ENCODE measurements around the gene MAP2K3.

The MAP2K3 gene

DNA sequence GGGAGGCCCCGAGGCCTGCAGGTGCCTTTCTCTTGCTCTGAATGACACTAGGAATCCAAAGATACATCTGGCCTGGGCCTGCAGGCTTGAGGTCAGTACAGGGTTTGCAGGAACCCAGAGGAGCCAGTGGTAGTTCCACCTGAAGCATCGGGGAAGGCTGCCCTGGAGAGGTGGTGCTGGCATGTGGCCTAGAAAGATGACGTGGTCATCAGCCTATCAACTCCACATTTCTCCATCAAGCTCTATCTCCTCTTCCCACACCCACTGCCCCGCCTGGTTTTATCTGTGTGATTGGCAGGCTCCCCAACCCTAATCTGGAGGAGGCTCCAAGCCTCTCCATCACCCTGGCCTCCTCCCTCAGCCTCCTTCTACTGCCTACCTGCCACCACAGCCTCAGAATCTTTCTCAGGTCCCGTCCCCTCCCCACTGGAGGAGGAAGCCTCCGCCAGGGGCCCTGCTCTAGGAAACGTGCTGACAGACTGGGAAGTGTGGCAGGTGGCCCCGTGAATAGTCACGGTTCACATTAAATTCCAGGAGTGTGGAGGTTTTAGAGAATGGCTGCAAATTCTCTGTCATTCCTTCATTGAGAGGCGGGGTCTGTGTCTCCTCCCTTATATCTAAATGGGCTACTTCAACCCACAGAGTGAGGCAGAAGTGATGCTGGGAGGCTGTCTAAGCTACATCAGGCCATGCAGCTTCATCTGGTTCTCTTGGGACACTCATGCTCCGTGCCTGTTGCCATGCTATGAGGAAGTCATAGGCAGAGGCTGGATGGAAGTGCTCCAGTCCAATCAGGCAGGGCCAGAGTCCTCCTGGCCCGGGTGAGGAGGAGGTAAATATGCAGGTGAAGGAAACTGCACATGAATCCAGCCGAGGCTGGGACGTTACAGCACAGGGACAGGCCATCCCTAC lies 11.4 kb upstream of the MAP2K3 start:
- no CpG with 5 or more reads among the region's 14 CpGs for WGBS, 2 donors (ENCODE audit: extremely low coverage in 2 of 2, insufficient read length in 2 of 2, insufficient replicate concordance in 1 of 2)
- Histone ChIP-seq H3K9ac (ENCODE audit: low read depth, low read length, poor library complexity) (no peak overlapping the region), H3K27me3 (ENCODE audit: control insufficient read depth in 3 of 3, insufficient read depth in 3 of 3, low read depth in 1 of 3, low read length in 3 of 3) (peaks cover 2 to 47% (median 28%) of the 10 kb centered on the region in 3 experiments), H3K18ac (ENCODE audit: low read length) (no peak overlapping the region), H3K4me1 (ENCODE audit: control insufficient read depth in 2 of 2, insufficient read depth in 1 of 2, low read depth in 1 of 2, low read length in 2 of 2) (peaks cover 2 to 4% of the 10 kb centered on the region in 2 donors), H3K4ac (ENCODE audit: low read length) (no peak overlapping the region), H2BK120ac (ENCODE audit: low read depth, low read length) (no peak overlapping the region), H2BK15ac (ENCODE audit: low read length) (no peak overlapping the region), H3K14ac (ENCODE audit: low read length) (no peak overlapping the region), H4K91ac (ENCODE audit: low read depth, low read length, poor library complexity) (no peak overlapping the region), H3K9me3 (replicated peaks in 1 of 2; ENCODE audit: control insufficient read depth in 2 of 2, insufficient read depth in 1 of 2, low read depth in 1 of 2, low read length in 2 of 2) (no peaks in the 10 kb centered on the region), H3K27ac (replicated peaks; ENCODE audit: low read length) (no peak overlapping the region), H2AFZ (ENCODE audit: low read length) (no peak overlapping the region), H4K8ac (ENCODE audit: low read depth, low read length) (no peak overlapping the region), H2BK5ac (ENCODE audit: low read length) (no peak overlapping the region), H3K36me3 (replicated peaks in 1 of 2; ENCODE audit: control insufficient read depth in 2 of 2, insufficient read depth in 2 of 2, low read length in 2 of 2) (no peaks in the 10 kb centered on the region), H3K4me3 (ENCODE audit: low read length in 2 of 2) (no peak overlapping the region), H2AK5ac (ENCODE audit: low read depth, low read length) (no peak overlapping the region), H2BK12ac (ENCODE audit: low read length) (no peak overlapping the region), H3K79me1 (ENCODE audit: low read depth, low read length) (no peaks in the 10 kb centered on the region), H3K23ac (ENCODE audit: low read depth, low read length, poor library complexity) (no peak overlapping the region), H3K4me2 (ENCODE audit: insufficient read depth, low read length, poor library complexity, severe bottlenecking) (no peak overlapping the region)
- no peak for DNase-seq (ENCODE audit: low spot score)

- Histone ChIP-seq H4K91ac (ENCODE audit: low read depth, low read length, poor library complexity) (no peak overlapping the region), H3K36me3 (replicated peaks in 1 of 2; ENCODE audit: control insufficient read depth in 2 of 2, insufficient read depth in 2 of 2, low read length in 2 of 2) (no peaks in the 10 kb centered on the region), H2BK12ac (ENCODE audit: low read length) (no peak overlapping the region), H3K27ac (replicated peaks; ENCODE audit: low read length) (no peak overlapping the region), H2BK120ac (ENCODE audit: low read depth, low read length) (no peak overlapping the region), H2BK15ac (ENCODE audit: low read length) (no peak overlapping the region), H2BK5ac (ENCODE audit: low read length) (no peak overlapping the region), H2AFZ (ENCODE audit: low read length) (peak overlapping the region; percentile 100), H3K9ac (ENCODE audit: low read depth, low read length, poor library complexity) (peak overlapping the region; percentile 95), H3K18ac (ENCODE audit: low read length) (peak overlapping the region; percentile 97), H3K14ac (ENCODE audit: low read length) (peak overlapping the region; percentile 91), H3K4me2 (ENCODE audit: insufficient read depth, low read length, poor library complexity, severe bottlenecking) (peak overlapping the region; percentile 87), H3K27me3 (ENCODE audit: control insufficient read depth in 3 of 3, insufficient read depth in 3 of 3, low read depth in 1 of 3, low read length in 3 of 3) (peaks cover 2 to 61% (median 29%) of the 10 kb centered on the region in 3 experiments), H2AK5ac (ENCODE audit: low read depth, low read length) (peak overlapping the region; percentile 2), H3K79me1 (ENCODE audit: low read depth, low read length) (no peaks in the 10 kb centered on the region), H3K9me3 (replicated peaks in 1 of 2; ENCODE audit: control insufficient read depth in 2 of 2, insufficient read depth in 1 of 2, low read depth in 1 of 2, low read length in 2 of 2) (no peaks in the 10 kb centered on the region), H3K4me1 (ENCODE audit: control insufficient read depth in 2 of 2, insufficient read depth in 1 of 2, low read depth in 1 of 2, low read length in 2 of 2) (peaks cover 3 to 4% of the 10 kb centered on the region in 2 donors), H3K4me3 (ENCODE audit: low read length in 2 of 2) (peak overlapping the region; percentile 79 to 86), H3K23ac (ENCODE audit: low read depth, low read length, poor library complexity) (peak overlapping the region; percentile 51), H3K4ac (ENCODE audit: low read length) (no peak overlapping the region), H4K8ac (ENCODE audit: low read depth, low read length) (no peak overlapping the region)
- no CpG with 5 or more reads among the region's 20 CpGs for WGBS, 2 donors (ENCODE audit: extremely low coverage in 2 of 2, insufficient read length in 2 of 2, insufficient replicate concordance in 1 of 2)
- no peak for DNase-seq (ENCODE audit: low spot score)
Measured at GRCh38 chr17:21275047-21275578, 9.4 kb upstream of the MAP2K3 start.

DNA sequence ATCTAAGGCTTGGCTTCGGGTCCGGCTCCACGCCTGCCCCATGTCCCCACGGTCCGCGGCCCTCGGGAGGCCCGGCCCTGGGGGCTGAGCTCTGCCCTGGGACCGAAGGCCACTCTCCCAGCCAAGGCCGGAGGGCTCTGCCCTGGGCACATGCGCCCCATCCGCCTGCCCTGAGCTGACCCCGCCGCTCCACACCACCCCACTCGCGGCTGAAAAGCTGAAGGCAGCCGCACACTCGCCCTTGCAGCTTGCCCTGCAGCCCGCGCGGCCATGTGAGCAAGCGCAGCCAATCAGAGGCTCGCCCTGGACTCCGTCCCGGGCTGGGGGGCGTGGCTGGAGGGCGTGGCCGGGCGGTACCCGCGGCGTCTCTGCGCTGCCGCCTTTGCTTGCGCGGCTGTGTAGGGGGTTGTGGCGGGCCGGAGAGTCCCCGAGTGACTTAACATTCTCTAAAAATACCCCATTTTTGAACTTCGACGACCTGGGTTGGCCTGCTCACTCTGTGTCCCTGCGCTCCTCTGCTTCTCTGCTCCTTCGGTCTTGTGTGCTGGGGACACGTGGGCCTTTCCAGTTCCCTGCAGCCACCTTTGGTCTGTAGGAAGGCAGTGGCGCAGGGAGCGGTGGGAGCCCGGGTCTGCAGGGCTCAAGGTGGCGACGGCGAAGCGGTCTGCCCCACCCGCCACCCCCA lies 8.8 kb upstream of the MAP2K3 start:
- WGBS, 2 donors (ENCODE audit: extremely low coverage in 2 of 2, insufficient read length in 2 of 2, insufficient replicate concordance in 1 of 2) = no CpG with 5 or more reads among the region's 52 CpGs
- peak; percentile 77 for DNase-seq (ENCODE audit: low spot score)
- Histone ChIP-seq H3K9me3 (replicated peaks in 1 of 2; ENCODE audit: control insufficient read depth in 2 of 2, insufficient read depth in 1 of 2, low read depth in 1 of 2, low read length in 2 of 2) (no peaks in the 10 kb centered on the region), H3K4me2 (ENCODE audit: insufficient read depth, low read length, poor library complexity, severe bottlenecking) (peak overlapping the region; percentile 87), H3K23ac (ENCODE audit: low read depth, low read length, poor library complexity) (peak overlapping the region; percentile 51), H3K36me3 (replicated peaks in 1 of 2; ENCODE audit: control insufficient read depth in 2 of 2, insufficient read depth in 2 of 2, low read length in 2 of 2) (no peaks in the 10 kb centered on the region), H2AFZ (ENCODE audit: low read length) (peak overlapping the region; percentile 100), H2BK12ac (ENCODE audit: low read length) (no peak overlapping the region), H2BK15ac (ENCODE audit: low read length) (no peak overlapping the region), H2BK5ac (ENCODE audit: low read length) (no peak overlapping the region), H3K27ac (replicated peaks; ENCODE audit: low read length) (no peak overlapping the region), H3K79me1 (ENCODE audit: low read depth, low read length) (no peaks in the 10 kb centered on the region), H3K9ac (ENCODE audit: low read depth, low read length, poor library complexity) (peak overlapping the region; percentile 95), H4K91ac (ENCODE audit: low read depth, low read length, poor library complexity) (no peak overlapping the region), H3K4me1 (ENCODE audit: control insufficient read depth in 2 of 2, insufficient read depth in 1 of 2, low read depth in 1 of 2, low read length in 2 of 2) (peaks cover 3 to 4% of the 10 kb centered on the region in 2 donors), H3K4ac (ENCODE audit: low read length) (no peak overlapping the region), H3K14ac (ENCODE audit: low read length) (peak overlapping the region; percentile 91), H3K27me3 (ENCODE audit: control insufficient read depth in 3 of 3, insufficient read depth in 3 of 3, low read depth in 1 of 3, low read length in 3 of 3) (peaks cover 2 to 61% (median 29%) of the 10 kb centered on the region in 3 experiments), H4K8ac (ENCODE audit: low read depth, low read length) (peak overlapping the region; percentile 58), H3K4me3 (ENCODE audit: low read length in 2 of 2) (peak overlapping the region; percentile 79 to 86), H3K18ac (ENCODE audit: low read length) (peak overlapping the region; percentile 97), H2BK120ac (ENCODE audit: low read depth, low read length) (no peak overlapping the region), H2AK5ac (ENCODE audit: low read depth, low read length) (peak overlapping the region; percentile 2)

- no peak for DNase-seq (ENCODE audit: low spot score)
- Histone ChIP-seq H3K14ac (ENCODE audit: low read length) (no peak overlapping the region), H3K4me1 (ENCODE audit: control insufficient read depth in 2 of 2, insufficient read depth in 1 of 2, low read depth in 1 of 2, low read length in 2 of 2) (peaks cover 3 to 4% of the 10 kb centered on the region in 2 donors), H2BK120ac (ENCODE audit: low read depth, low read length) (no peak overlapping the region), H3K27ac (replicated peaks; ENCODE audit: low read length) (no peak overlapping the region), H3K23ac (ENCODE audit: low read depth, low read length, poor library complexity) (peak overlapping the region; percentile 29), H3K79me1 (ENCODE audit: low read depth, low read length) (no peaks in the 10 kb centered on the region), H3K4me3 (ENCODE audit: low read length in 2 of 2) (peak overlapping the region in 1 of 2 donors; percentile 79), H2AK5ac (ENCODE audit: low read depth, low read length) (no peak overlapping the region), H3K9me3 (replicated peaks in 1 of 2; ENCODE audit: control insufficient read depth in 2 of 2, insufficient read depth in 1 of 2, low read depth in 1 of 2, low read length in 2 of 2) (no peaks in the 10 kb centered on the region), H2BK5ac (ENCODE audit: low read length) (no peak overlapping the region), H3K36me3 (replicated peaks in 1 of 2; ENCODE audit: control insufficient read depth in 2 of 2, insufficient read depth in 2 of 2, low read length in 2 of 2) (no peaks in the 10 kb centered on the region), H4K91ac (ENCODE audit: low read depth, low read length, poor library complexity) (no peak overlapping the region), H2BK15ac (ENCODE audit: low read length) (no peak overlapping the region), H4K8ac (ENCODE audit: low read depth, low read length) (no peak overlapping the region), H3K9ac (ENCODE audit: low read depth, low read length, poor library complexity) (no peak overlapping the region), H2AFZ (ENCODE audit: low read length) (peak overlapping the region; percentile 100), H2BK12ac (ENCODE audit: low read length) (no peak overlapping the region), H3K27me3 (ENCODE audit: control insufficient read depth in 3 of 3, insufficient read depth in 3 of 3, low read depth in 1 of 3, low read length in 3 of 3) (peaks cover 2 to 65% (median 29%) of the 10 kb centered on the region in 3 experiments), H3K18ac (ENCODE audit: low read length) (peak overlapping the region; percentile 54), H3K4me2 (ENCODE audit: insufficient read depth, low read length, poor library complexity, severe bottlenecking) (peak overlapping the region; percentile 87), H3K4ac (ENCODE audit: low read length) (no peak overlapping the region)
- no CpG with 5 or more reads among the region's 17 CpGs for WGBS, 2 donors (ENCODE audit: extremely low coverage in 2 of 2, insufficient read length in 2 of 2, insufficient replicate concordance in 1 of 2)
Measured at GRCh38 chr17:21276264-21276588, 8.3 kb upstream of the MAP2K3 start.

Data from neuronal stem cell (in vitro differentiated cells).